ENCODE data around the gene KIF25. TPM values are rescaled to one million over a fixed set of nuclear protein-coding genes. Genes with fewer than 3 reads are reported as not detected.

KIF25 gene
- total RNA-seq, 2 donors from 2014 or later = 0.34 TPM; not detected in 1

GRCh38 chr6:168042426-168043192, 45.1 kb downstream of the KIF25 start:
- H3K4me3 Mint-ChIP-seq = no peak overlapping the region
- ATAC-seq (replicated peaks in 1 of 2) = no peak
- H3K36me3 Mint-ChIP-seq (ENCODE audit: insufficient read depth in 2 of 2) = peaks cover 4 to 12% of the 10 kb centered on the region in 2 donors

GRCh38 chr6:168043193-168043847, 45.8 kb downstream of the KIF25 start:
- H3K27me3 Mint-ChIP-seq (ENCODE audit: low read depth) = no peaks in the 10 kb centered on the region
- H3K27ac Mint-ChIP-seq = no peak overlapping the region
- ATAC-seq (replicated peaks in 1 of 2) (no peak), DNase-seq (no peak)
- H3K4me1 Mint-ChIP-seq (ENCODE audit: low read depth) = no peaks in the 10 kb centered on the region
- peaks cover 2 to 12% of the 10 kb centered on the region in 2 donors for H3K36me3 Mint-ChIP-seq (ENCODE audit: insufficient read depth in 2 of 2)
- no peak overlapping the region for H3K4me3 Mint-ChIP-seq
- peaks cover 0 to 2% of the 10 kb centered on the region in 2 donors for H3K9me3 Mint-ChIP-seq

More at GRCh38 chr6:168042426-168043192, 45.1 kb downstream of the KIF25 start:
- Mint-ChIP-seq H3K4me1 (ENCODE audit: low read depth) (no peaks in the 10 kb centered on the region), H3K27ac (no peak overlapping the region), H3K27me3 (ENCODE audit: low read depth) (no peaks in the 10 kb centered on the region), H3K9me3 (peaks cover 0 to 2% of the 10 kb centered on the region in 2 donors)
- no peak for DNase-seq

GRCh38 chr6:168043848-168044415, 46.5 kb downstream of the KIF25 start:
- Mint-ChIP-seq H3K27ac (no peak overlapping the region), H3K36me3 (ENCODE audit: insufficient read depth in 2 of 2) (peaks cover 0 to 9% of the 10 kb centered on the region in 2 donors), H3K4me3 (no peak overlapping the region), H3K9me3 (no peaks in the 10 kb centered on the region), H3K4me1 (ENCODE audit: low read depth) (no peaks in the 10 kb centered on the region), H3K27me3 (ENCODE audit: low read depth) (no peaks in the 10 kb centered on the region)
- DNase-seq (no peak), ATAC-seq (replicated peaks in 1 of 2) (no peak)

GRCh38 chr6:168044521-168045130, 47.2 kb downstream of the KIF25 start:
- Mint-ChIP-seq H3K27me3 (ENCODE audit: low read depth) (no peaks in the 10 kb centered on the region), H3K27ac (no peak overlapping the region), H3K4me1 (ENCODE audit: low read depth) (no peaks in the 10 kb centered on the region), H3K4me3 (no peak overlapping the region), H3K9me3 (no peaks in the 10 kb centered on the region), H3K36me3 (ENCODE audit: insufficient read depth in 2 of 2) (peaks cover 0 to 8% of the 10 kb centered on the region in 2 donors)
- no peak for DNase-seq
- ATAC-seq (replicated peaks in 1 of 2) = no peak

- ATAC-seq (replicated peaks in 1 of 2) (no peak), DNase-seq (no peak)
- H3K27ac Mint-ChIP-seq = no peak overlapping the region
- no peaks in the 10 kb centered on the region for H3K9me3 Mint-ChIP-seq
- no peaks in the 10 kb centered on the region for H3K27me3 Mint-ChIP-seq (ENCODE audit: low read depth)
- H3K36me3 Mint-ChIP-seq (ENCODE audit: insufficient read depth in 2 of 2) = peaks cover 0 to 4% of the 10 kb centered on the region in 2 donors
- H3K4me1 Mint-ChIP-seq (ENCODE audit: low read depth) = no peaks in the 10 kb centered on the region
- no peak overlapping the region for H3K4me3 Mint-ChIP-seq
Observed at GRCh38 chr6:168045141-168045691, 47.7 kb downstream of the KIF25 start.

GRCh38 chr6:168045706-168046620, 48.5 kb downstream of the KIF25 start:
- DNase-seq = no peak
- ATAC-seq (replicated peaks in 1 of 2) = no peak
- Mint-ChIP-seq H3K36me3 (ENCODE audit: insufficient read depth in 2 of 2) (peaks cover 0 to 1% of the 10 kb centered on the region in 2 donors), H3K9me3 (no peaks in the 10 kb centered on the region), H3K27me3 (ENCODE audit: low read depth) (no peaks in the 10 kb centered on the region), H3K27ac (no peak overlapping the region), H3K4me1 (ENCODE audit: low read depth) (no peaks in the 10 kb centered on the region), H3K4me3 (no peak overlapping the region)

- Mint-ChIP-seq H3K27ac (no peak overlapping the region), H3K4me3 (no peak overlapping the region), H3K36me3 (ENCODE audit: insufficient read depth in 2 of 2) (peaks cover 0 to 1% of the 10 kb centered on the region in 2 donors), H3K27me3 (ENCODE audit: low read depth) (no peaks in the 10 kb centered on the region), H3K4me1 (ENCODE audit: low read depth) (no peaks in the 10 kb centered on the region), H3K9me3 (no peaks in the 10 kb centered on the region)
- ATAC-seq (replicated peaks in 1 of 2) (no peak), DNase-seq (no peak)
Observed at GRCh38 chr6:168046696-168047095, 49.2 kb downstream of the KIF25 start.

- no peak overlapping the region for H3K4me3 Mint-ChIP-seq
- no peak for DNase-seq
- no peaks in the 10 kb centered on the region for H3K4me1 Mint-ChIP-seq (ENCODE audit: low read depth)
- no peak overlapping the region for H3K27ac Mint-ChIP-seq
- no peak for ATAC-seq (replicated peaks in 1 of 2)
- H3K27me3 Mint-ChIP-seq (ENCODE audit: low read depth) = no peaks in the 10 kb centered on the region
- H3K9me3 Mint-ChIP-seq = no peaks in the 10 kb centered on the region
- H3K36me3 Mint-ChIP-seq (ENCODE audit: insufficient read depth in 2 of 2) = no peaks in the 10 kb centered on the region
Observed at GRCh38 chr6:168047841-168048723, 50.6 kb downstream of the KIF25 start.

- Mint-ChIP-seq H3K36me3 (ENCODE audit: insufficient read depth in 2 of 2) (no peaks in the 10 kb centered on the region), H3K27ac (no peak overlapping the region), H3K4me3 (no peak overlapping the region)
Observed at GRCh38 chr6:168048724-168049025, 51.2 kb downstream of the KIF25 start.

GRCh38 chr6:168049277-168049676, 51.8 kb downstream of the KIF25 start:
- Mint-ChIP-seq H3K4me3 (no peak overlapping the region), H3K9me3 (no peaks in the 10 kb centered on the region), H3K27ac (no peak overlapping the region), H3K4me1 (ENCODE audit: low read depth) (no peaks in the 10 kb centered on the region), H3K36me3 (ENCODE audit: insufficient read depth in 2 of 2) (no peaks in the 10 kb centered on the region), H3K27me3 (ENCODE audit: low read depth) (no peaks in the 10 kb centered on the region)
- no peak for DNase-seq
- no peak for ATAC-seq (replicated peaks in 1 of 2)

More at GRCh38 chr6:168048724-168049025, 51.2 kb downstream of the KIF25 start:
- DNase-seq (no peak), ATAC-seq (replicated peaks in 1 of 2) (no peak)
- Mint-ChIP-seq H3K27me3 (ENCODE audit: low read depth) (no peaks in the 10 kb centered on the region), H3K9me3 (no peaks in the 10 kb centered on the region), H3K4me1 (ENCODE audit: low read depth) (no peaks in the 10 kb centered on the region)

- Mint-ChIP-seq H3K27me3 (ENCODE audit: low read depth) (no peaks in the 10 kb centered on the region), H3K27ac (no peak overlapping the region), H3K36me3 (ENCODE audit: insufficient read depth in 2 of 2) (no peaks in the 10 kb centered on the region), H3K9me3 (no peaks in the 10 kb centered on the region), H3K4me1 (ENCODE audit: low read depth) (no peaks in the 10 kb centered on the region), H3K4me3 (no peak overlapping the region)
- no peak for ATAC-seq (replicated peaks in 1 of 2)
- no peak for DNase-seq
Observed at GRCh38 chr6:168049706-168050224, 52.3 kb downstream of the KIF25 start.

Data from activated T-cell treated with anti-CD3 and anti-CD28 coated beads, Interleukin-2, amount 50 U/mL, for 72 hours (primary cell).